GM23338 (cell line): Measurements from ENCODE around the gene ZNF524.

ENCODE experiments used
- CREB1 ChIP-seq: fragments of 250-450 bp; sonication (Bioruptor Pico); IDR thresholded peaks from 2 replicates; pipeline ENCODE4 v1.5.0; 2020; ENCODE audit warnings: low read depth, mild to moderate bottlenecking, moderate library complexity
- CTCF ChIP-seq, 2 experiments: fragments of 200-600 bp in 1 of 2; sonication (generic) in 1 of 2; conservative IDR thresholded peaks; 2 replicates each; pipeline versions ENCODE4 v1.5.1 to v1.6.1; 2016 to 2017; ENCODE audit warnings: antibody characterized with exemption in 2 of 2, low read depth in 2 of 2, mild to moderate bottlenecking in 2 of 2, moderate library complexity in 1 of 2
- EZH2 ChIP-seq: fragments of 200-600 bp; sonication (generic); IDR thresholded peaks from one replicate; pipeline ENCODE4 v1.8.0; 2017; ENCODE audit warnings: antibody characterized with exemption, mild to moderate bottlenecking, low read depth; ENCODE audit not compliant: unreplicated experiment
- EZH2phosphoT487 ChIP-seq: fragments of 200-600 bp; sonication (generic); IDR thresholded peaks from one replicate; pipeline ENCODE4 v1.8.1; 2018; ENCODE audit warnings: antibody characterized with exemption; ENCODE audit not compliant: unreplicated experiment
- JUNB ChIP-seq: IDR thresholded peaks from one replicate; pipeline ENCODE4 v1.6.1; 2016; ENCODE audit warnings: antibody characterized with exemption; ENCODE audit not compliant: unreplicated experiment
- POLR2AphosphoS5 ChIP-seq: IDR thresholded peaks from 2 replicates; pipeline ENCODE4 v1.6.1; 2016; ENCODE audit warnings: antibody characterized with exemption, low read depth
- REST ChIP-seq: IDR thresholded peaks from one replicate; pipeline ENCODE4 v1.6.1; 2018; ENCODE audit warnings: antibody characterized with exemption; ENCODE audit not compliant: unreplicated experiment

- TF ChIP-seq CTCF (conservative IDR thresholded peaks at IDR 0.05; ENCODE audit: low read depth in 2 of 2) = no peak
- TF ChIP-seq EZH2phosphoT487 = no peak
- TF ChIP-seq EZH2 = no peak
- TF ChIP-seq JUNB = no peak
- peak; percentile 45; the same call in 1 of the 2 replicates for TF ChIP-seq POLR2AphosphoS5
- no peak for TF ChIP-seq REST
- no peak for TF ChIP-seq CREB1 (CRISPR knock-in tag)
Observed at GRCh38 chr19:55603581-55604292, 3.6 kb downstream of the ZNF524 start.
